Measurements from ENCODE around the gene BRME1. TPM values are rescaled to one million over a fixed set of nuclear protein-coding genes. Genes with fewer than 3 reads are reported as not detected.

BRME1 gene
- total and polyA plus RNA-seq, 9 donors = 0.57 to 3.7 (median 2.3) TPM

GRCh38 chr19:13918726-13919411, 13.0 kb upstream of the BRME1 start:
- H3K36me3 ChIP-seq = no peaks in the 10 kb centered on the region
- H3K27ac ChIP-seq = no peak overlapping the region

GRCh38 chr19:13917888-13918406, 12.0 kb upstream of the BRME1 start:
- H3K4me3 ChIP-seq = no peak overlapping the region
- no peaks in the 10 kb centered on the region for H3K27me3 ChIP-seq
- H3K9me3 ChIP-seq = no peaks in the 10 kb centered on the region
- no peaks in the 10 kb centered on the region for H3K4me1 ChIP-seq (ENCODE audit: insufficient read depth)
- no peak overlapping the region for H3K27ac ChIP-seq
- intact Hi-C loops (cut with DNase I) = no loop called here
- WGBS, 3 donors = 57 to 81% (median 79%) methylated on average over 14 of the region's 14 CpGs
- TF ChIP-seq CTCF (IDR thresholded peaks at IDR 0.05) (no peak), POLR2A (IDR thresholded peaks at IDR 0.05) (no peak), EP300 (IDR thresholded peaks at IDR 0.05) (no peak)
- no peaks in the 10 kb centered on the region for H3K36me3 ChIP-seq
- no peak for DNase-seq

More at GRCh38 chr19:13918726-13919411, 13.0 kb upstream of the BRME1 start:
- WGBS, 3 donors = 82 to 86% (median 85%) methylated on average over 20 to 34 of the region's 34 CpGs
- DNase-seq = no peak
- Histone ChIP-seq H3K27me3 (no peaks in the 10 kb centered on the region), H3K4me3 (no peak overlapping the region), H3K4me1 (ENCODE audit: insufficient read depth) (no peaks in the 10 kb centered on the region), H3K9me3 (no peaks in the 10 kb centered on the region)
- TF ChIP-seq EP300 (IDR thresholded peaks at IDR 0.05) (no peak), POLR2A (IDR thresholded peaks at IDR 0.05) (no peak), CTCF (IDR thresholded peaks at IDR 0.05) (no peak)
- intact Hi-C loops (cut with DNase I) = no loop called here

GRCh38 chr19:13914777-13915176, 8.9 kb upstream of the BRME1 start:
- Histone ChIP-seq H3K36me3 (no peaks in the 10 kb centered on the region), H3K4me1 (ENCODE audit: insufficient read depth) (no peaks in the 10 kb centered on the region), H3K27ac (no peak overlapping the region), H3K9me3 (no peaks in the 10 kb centered on the region), H3K27me3 (no peaks in the 10 kb centered on the region), H3K4me3 (no peak overlapping the region)
- intact Hi-C loops (cut with DNase I) = no loop called here
- DNase-seq = no peak
- WGBS, 3 donors = 75 to 84% (median 77%) methylated on average over 3 of the region's 3 CpGs
- TF ChIP-seq POLR2A (IDR thresholded peaks at IDR 0.05) = no peak
- no peak for TF ChIP-seq CTCF (IDR thresholded peaks at IDR 0.05)
- TF ChIP-seq EP300 (IDR thresholded peaks at IDR 0.05) = no peak

GRCh38 chr19:13913352-13913751, 7.4 kb upstream of the BRME1 start:
- H3K9me3 ChIP-seq = no peaks in the 10 kb centered on the region
- WGBS, 3 donors = 88 to 92% (median 92%) methylated on average over 16 to 17 of the region's 17 CpGs
- no peak overlapping the region for H3K4me3 ChIP-seq
- no peaks in the 10 kb centered on the region for H3K36me3 ChIP-seq
- intact Hi-C loops (cut with DNase I) = no loop called here
- TF ChIP-seq CTCF (IDR thresholded peaks at IDR 0.05) = no peak
- TF ChIP-seq POLR2A (IDR thresholded peaks at IDR 0.05) = no peak
- no peak overlapping the region for H3K27ac ChIP-seq
- H3K4me1 ChIP-seq (ENCODE audit: insufficient read depth) = no peaks in the 10 kb centered on the region
- H3K27me3 ChIP-seq = no peaks in the 10 kb centered on the region
- no peak for DNase-seq

All from ovary (tissue), 9 donors.